ENCODE results near the gene ELK3. TPM values are rescaled to one million over a fixed set of nuclear protein-coding genes. Genes with fewer than 3 reads are reported as not detected.

ELK3 gene
- total RNA-seq, 4 donors from 2014 or later, result 10.1 to 25.3 (median 23.4) TPM

DNA sequence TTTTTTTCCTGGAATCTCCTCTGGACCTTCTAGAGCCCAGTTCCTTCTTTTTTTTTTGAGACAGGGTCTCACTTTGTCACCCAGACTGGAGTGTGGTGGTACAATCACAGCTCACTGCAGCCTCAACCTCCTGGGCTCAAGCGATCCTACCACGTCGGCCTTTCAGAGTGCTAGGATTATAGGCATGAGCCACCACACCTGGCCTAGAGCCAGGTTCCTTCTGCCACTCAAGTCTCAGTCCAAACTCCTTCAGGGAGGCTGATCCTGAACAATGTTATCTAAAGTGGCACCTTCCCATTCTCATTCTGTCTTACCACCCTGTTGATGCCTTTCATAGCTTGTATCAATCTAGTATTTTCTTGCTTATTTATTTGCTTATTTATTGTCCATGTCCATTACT lies 22.3 kb upstream of the ELK3 start:
- Histone ChIP-seq H3K4me3 (no peak overlapping the region), H3K9me3 (peaks cover 0 to 12% (median 0%) of the 10 kb centered on the region in 3 donors), H3K27me3 (no peaks in the 10 kb centered on the region), H3K4me1 (no peaks in the 10 kb centered on the region), H3K36me3 (no peaks in the 10 kb centered on the region), H3K27ac (no peak overlapping the region)
- WGBS, 2 donors (ENCODE audit: low coverage in 1 of 2), result 90% methylated on average over 2 of the region's 3 CpGs; no CpG with 5 or more reads in 1 of the 2 donors
- ATAC-seq, result no peak
- TF ChIP-seq POLR2AphosphoS5 (IDR thresholded peaks at IDR 0.05) (no peak), POLR2A (IDR thresholded peaks at IDR 0.05) (no peak), EP300 (IDR thresholded peaks at IDR 0.05) (no peak), CTCF (IDR thresholded peaks at IDR 0.05) (no peak)

DNA sequence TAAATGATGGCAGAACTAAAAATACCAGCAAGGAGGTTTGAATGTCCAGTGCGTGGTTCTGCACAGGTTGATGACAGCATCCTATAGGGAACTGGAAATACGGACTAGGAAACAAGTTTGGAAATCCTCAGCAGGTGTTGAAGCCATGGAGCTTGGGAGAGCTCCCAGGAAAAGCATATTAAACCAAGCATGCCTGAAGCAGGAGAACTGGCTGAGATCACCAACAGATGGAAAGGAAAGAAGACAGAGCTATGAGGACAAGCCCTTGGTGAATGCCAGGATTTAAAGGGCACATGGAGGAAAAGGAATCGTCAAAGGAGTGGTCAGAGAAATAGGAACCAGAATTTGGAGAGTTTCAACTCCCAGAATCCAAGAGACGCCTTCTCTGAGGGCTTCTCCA lies 21.2 kb upstream of the ELK3 start:
- Histone ChIP-seq H3K27ac (no peak overlapping the region), H3K4me1 (no peaks in the 10 kb centered on the region), H3K9me3 (peaks cover 0 to 17% (median 0%) of the 10 kb centered on the region in 3 donors), H3K27me3 (no peaks in the 10 kb centered on the region), H3K36me3 (no peaks in the 10 kb centered on the region), H3K4me3 (no peak overlapping the region)
- TF ChIP-seq EP300 (IDR thresholded peaks at IDR 0.05), result no peak
- TF ChIP-seq POLR2A (IDR thresholded peaks at IDR 0.05), result no peak
- no peak for TF ChIP-seq CTCF (IDR thresholded peaks at IDR 0.05)
- TF ChIP-seq POLR2AphosphoS5 (IDR thresholded peaks at IDR 0.05), result no peak
- no peak for ATAC-seq
- 72 to 81% methylated on average over 3 to 4 of the region's 4 CpGs for WGBS, 2 donors (ENCODE audit: low coverage in 1 of 2)

- WGBS, 2 donors (ENCODE audit: low coverage in 1 of 2), result 100% methylated on average over 1 of the region's 1 CpG
- Histone ChIP-seq H3K27ac (no peak overlapping the region), H3K36me3 (no peaks in the 10 kb centered on the region), H3K4me1 (no peaks in the 10 kb centered on the region), H3K4me3 (no peak overlapping the region), H3K27me3 (no peaks in the 10 kb centered on the region), H3K9me3 (peaks cover 0 to 17% (median 0%) of the 10 kb centered on the region in 3 donors)
- TF ChIP-seq EP300 (IDR thresholded peaks at IDR 0.05), result no peak
- no peak for TF ChIP-seq POLR2A (IDR thresholded peaks at IDR 0.05)
- TF ChIP-seq POLR2AphosphoS5 (IDR thresholded peaks at IDR 0.05), result no peak
- no peak for TF ChIP-seq CTCF (IDR thresholded peaks at IDR 0.05)
- ATAC-seq, result no peak
Measured at GRCh38 chr12:96176575-96176974, 17.6 kb upstream of the ELK3 start.

- no peak for ATAC-seq
- H3K27me3 ChIP-seq, result no peaks in the 10 kb centered on the region
- no peak overlapping the region for H3K27ac ChIP-seq
- H3K4me1 ChIP-seq, result no peaks in the 10 kb centered on the region
- TF ChIP-seq POLR2A (IDR thresholded peaks at IDR 0.05) (no peak), CTCF (IDR thresholded peaks at IDR 0.05) (no peak), EP300 (IDR thresholded peaks at IDR 0.05) (no peak), POLR2AphosphoS5 (IDR thresholded peaks at IDR 0.05) (no peak)
- WGBS, 2 donors (ENCODE audit: low coverage in 1 of 2), result 100% methylated on average over 1 of the region's 1 CpG; no CpG with 5 or more reads in 1 of the 2 donors
- peaks cover 0 to 17% (median 0%) of the 10 kb centered on the region in 3 donors for H3K9me3 ChIP-seq
- no peaks in the 10 kb centered on the region for H3K36me3 ChIP-seq
- H3K4me3 ChIP-seq, result no peak overlapping the region
Measured at GRCh38 chr12:96177013-96177412, 17.2 kb upstream of the ELK3 start.

GRCh38 chr12:96183734-96184370 lies 10.3 kb upstream of the ELK3 start:
- H3K36me3 ChIP-seq, result no peaks in the 10 kb centered on the region
- WGBS, 2 donors (ENCODE audit: low coverage in 1 of 2), result 60 to 94% methylated on average over 1 to 3 of the region's 4 CpGs
- no peaks in the 10 kb centered on the region for H3K4me1 ChIP-seq
- H3K4me3 ChIP-seq, result no peak overlapping the region
- H3K9me3 ChIP-seq, result peaks cover 0 to 3% (median 0%) of the 10 kb centered on the region in 3 donors
- H3K27ac ChIP-seq, result no peak overlapping the region
- H3K27me3 ChIP-seq, result no peaks in the 10 kb centered on the region
- TF ChIP-seq CTCF (IDR thresholded peaks at IDR 0.05) (no peak), EP300 (IDR thresholded peaks at IDR 0.05) (no peak), POLR2AphosphoS5 (IDR thresholded peaks at IDR 0.05) (no peak), POLR2A (IDR thresholded peaks at IDR 0.05) (no peak)
- no peak for ATAC-seq
